GM23338 (cell line): ENCODE results near the gene FOXJ2. TPM values are rescaled to one million over a fixed set of nuclear protein-coding genes. Genes with fewer than 3 reads are reported as not detected.

Experiments
- ATAC-seq: fragments of 200-7000 bp; cut with Tn5 transposase; 3 replicates; pipeline ENCODE4 v1.9.1; 2020
- DNase-seq: peaks from one replicate; pipeline ENCODE4 v3.0.0-alpha.2; 2015; ENCODE audit warnings: low spot score
- H2AFZ ChIP-seq: fragments of 200-600 bp; sonication (generic); 2 replicates; pipeline ENCODE4 v1.8.0; 2016; ENCODE audit warnings: antibody characterized with exemption, mild to moderate bottlenecking, moderate library complexity
- H3F3A ChIP-seq: fragments of 200-600 bp; sonication (generic); replicated peaks from 2 replicates; pipeline ENCODE4 v1.8.0; 2017; ENCODE audit warnings: antibody characterized with exemption, mixed run types, low read depth
- H3K27ac ChIP-seq: fragments of 200-600 bp; sonication (generic); 2 replicates; pipeline ENCODE4 v1.6.1; 2016; ENCODE audit warnings: low read depth
- H3K27me3 ChIP-seq: fragments of 200-600 bp; sonication (generic); 2 replicates; pipeline ENCODE4 v1.8.0; 2016; ENCODE audit warnings: mild to moderate bottlenecking, mixed run types, moderate library complexity; ENCODE audit not compliant: insufficient read depth
- H3K36me3 ChIP-seq: fragments of 200-600 bp; sonication (generic); 2 replicates; pipeline ENCODE4 v1.8.0; 2016; ENCODE audit warnings: mild to moderate bottlenecking; ENCODE audit not compliant: insufficient read depth
- H3K4me1 ChIP-seq: fragments of 200-600 bp; sonication (generic); 2 replicates; pipeline ENCODE4 v1.8.0; 2016; ENCODE audit warnings: mild to moderate bottlenecking, moderate library complexity; ENCODE audit not compliant: insufficient read depth
- H3K4me2 ChIP-seq: fragments of 200-600 bp; sonication (generic); 2 replicates; pipeline ENCODE4 v1.7.1; 2017; ENCODE audit warnings: mixed run types
- H3K4me3 ChIP-seq: fragments of 200-600 bp; sonication (generic); 2 replicates; pipeline ENCODE4 v1.6.1; 2016; ENCODE audit warnings: mixed run types
- H3K79me2 ChIP-seq: fragments of 200-600 bp; sonication (generic); replicated peaks from 2 replicates; pipeline ENCODE4 v1.8.0; 2017; ENCODE audit warnings: mild to moderate bottlenecking; ENCODE audit not compliant: insufficient read depth
- H3K9me2 ChIP-seq: fragments of 200-600 bp; sonication (generic); 2 replicates; pipeline ENCODE4 v1.8.0; 2017; ENCODE audit not compliant: insufficient read depth
- H4K20me1 ChIP-seq: fragments of 200-600 bp; sonication (generic); replicated peaks from 2 replicates; pipeline ENCODE4 v1.8.0; 2017; ENCODE audit warnings: mild to moderate bottlenecking; ENCODE audit not compliant: insufficient read depth
- H3K27ac Mint-ChIP-seq: 2 replicates; pipeline ENCODE4 v1.8.0; 2020; ENCODE audit warnings: inconsistent platforms, mild to moderate bottlenecking, moderate library complexity, mixed read lengths
- H3K27me3 Mint-ChIP-seq: 3 replicates; pipeline ENCODE4 v1.8.0; 2022; ENCODE audit warnings: low read depth, mild to moderate bottlenecking, moderate library complexity, mixed read lengths, inconsistent platforms; ENCODE audit not compliant: insufficient read depth, poor library complexity
- H3K36me3 Mint-ChIP-seq: 3 replicates; pipeline ENCODE4 v1.8.0; 2021; ENCODE audit warnings: low read depth, mild to moderate bottlenecking, inconsistent platforms, moderate library complexity, mixed read lengths
- H3K4me1 Mint-ChIP-seq: 3 replicates; pipeline ENCODE4 v1.8.0; 2020; ENCODE audit warnings: mild to moderate bottlenecking, inconsistent platforms, mixed read lengths
- H3K4me3 Mint-ChIP-seq: 3 replicates; pipeline ENCODE4 v1.8.0; 2021; ENCODE audit warnings: moderate library complexity, mild to moderate bottlenecking, inconsistent platforms, mixed read lengths
- H3K9me3 Mint-ChIP-seq: 3 replicates; pipeline ENCODE4 v1.8.0; 2020; ENCODE audit warnings: moderate library complexity, mild to moderate bottlenecking, inconsistent platforms, mixed read lengths
- CREB1 ChIP-seq: fragments of 250-450 bp; sonication (Bioruptor Pico); IDR thresholded peaks from 2 replicates; pipeline ENCODE4 v1.5.0; 2020; ENCODE audit warnings: low read depth, mild to moderate bottlenecking, moderate library complexity
- CTCF ChIP-seq, 2 experiments: fragments of 200-600 bp in 1 of 2; sonication (generic) in 1 of 2; conservative IDR thresholded peaks; 2 replicates each; pipeline versions ENCODE4 v1.5.1 to v1.6.1; 2016 to 2017; ENCODE audit warnings: antibody characterized with exemption in 2 of 2, low read depth in 2 of 2, mild to moderate bottlenecking in 2 of 2, moderate library complexity in 1 of 2
- ETS1 ChIP-seq: IDR thresholded peaks from 2 replicates; pipeline ENCODE4 v1.6.1; 2016; ENCODE audit warnings: antibody characterized with exemption
- EZH2 ChIP-seq: fragments of 200-600 bp; sonication (generic); IDR thresholded peaks from one replicate; pipeline ENCODE4 v1.8.0; 2017; ENCODE audit warnings: antibody characterized with exemption, mild to moderate bottlenecking, low read depth; ENCODE audit not compliant: unreplicated experiment
- EZH2phosphoT487 ChIP-seq: fragments of 200-600 bp; sonication (generic); IDR thresholded peaks from one replicate; pipeline ENCODE4 v1.8.1; 2018; ENCODE audit warnings: antibody characterized with exemption; ENCODE audit not compliant: unreplicated experiment
- JUNB ChIP-seq: IDR thresholded peaks from one replicate; pipeline ENCODE4 v1.6.1; 2016; ENCODE audit warnings: antibody characterized with exemption; ENCODE audit not compliant: unreplicated experiment
- NANOG ChIP-seq: IDR thresholded peaks from 2 replicates; pipeline ENCODE4 v1.6.1; 2016; ENCODE audit warnings: antibody characterized with exemption, borderline replicate concordance
- POLR2AphosphoS5 ChIP-seq: IDR thresholded peaks from 2 replicates; pipeline ENCODE4 v1.6.1; 2016; ENCODE audit warnings: antibody characterized with exemption, low read depth
- REST ChIP-seq: IDR thresholded peaks from one replicate; pipeline ENCODE4 v1.6.1; 2018; ENCODE audit warnings: antibody characterized with exemption; ENCODE audit not compliant: unreplicated experiment
- STAT1 ChIP-seq: IDR thresholded peaks from one replicate; pipeline ENCODE4 v1.6.1; 2016; ENCODE audit warnings: antibody characterized with exemption; ENCODE audit not compliant: unreplicated experiment
- ZNF114 ChIP-seq: fragments of 250-450 bp; sonication (Bioruptor Pico); IDR thresholded peaks from 2 replicates; pipeline ENCODE4 v1.5.0; 2020; ENCODE audit warnings: mild to moderate bottlenecking, moderate library complexity
- ZNF331 ChIP-seq: fragments of 250-450 bp; sonication (Bioruptor Pico); IDR thresholded peaks from 2 replicates; pipeline ENCODE4 v1.5.0; 2020; ENCODE audit warnings: low read depth, mild to moderate bottlenecking, moderate library complexity
- ZNF462 ChIP-seq: fragments of 250-450 bp; sonication (Bioruptor Pico); IDR thresholded peaks from 2 replicates; pipeline ENCODE4 v1.5.0; 2020; ENCODE audit warnings: mild to moderate bottlenecking, moderate library complexity
- polyA plus RNA-seq: library from polyadenylated mRNA; unstranded; fragments of >200 nt; fragmentation: Nextera tagmentation; extraction: Ambion mirVana; gene quantifications from 2 replicates; pipeline ENCODE4 v1.2.1, GENCODE V29; 2016
- total RNA-seq: library from RNA; depleted of rRNA; stranded (reverse); fragments of >200 nt; shearing (Covaris generic); gene quantifications from 2 replicates; pipeline ENCODE4 v1.2.3, GENCODE V29; 2014

Gene FOXJ2
- total and polyA plus RNA-seq, 2 experiments from 2014 or later: 4.9 to 10.4 TPM

GRCh38 chr12:8093291-8093690 lies 60.8 kb downstream of the FOXJ2 start:
- Histone ChIP-seq H4K20me1 (0 out of 2 replicates have a peak, but pooled peaks cover 2% of the 10 kb centered on the region), H3F3A (no peaks in the 10 kb centered on the region), H3K9me2 (no peaks in the 10 kb centered on the region), H3K27me3 (no peaks in the 10 kb centered on the region), H3K79me2 (no peaks in the 10 kb centered on the region), H3K4me3 (no peak overlapping the region), H3K36me3 (peaks cover 25% of the 10 kb centered on the region), H3K4me2 (no peak overlapping the region), H3K4me1 (no peaks in the 10 kb centered on the region), H2AFZ (no peak overlapping the region), H3K27ac (no peak overlapping the region)
- H3K27me3 Mint-ChIP-seq: no peaks in the 10 kb centered on the region
- no peak for DNase-seq
- no peak for ATAC-seq
- H3K36me3 Mint-ChIP-seq: peaks cover 61% of the 10 kb centered on the region
- H3K9me3 Mint-ChIP-seq: no peaks in the 10 kb centered on the region
- TF ChIP-seq REST (no peak), NANOG (no peak), ZNF331 (CRISPR knock-in tag) (no peak), ETS1 (no peak), CREB1 (no peak), POLR2AphosphoS5 (no peak), JUNB (no peak), ZNF462 (CRISPR knock-in tag) (no peak), EZH2phosphoT487 (no peak), STAT1 (no peak), EZH2 (no peak), CTCF (conservative IDR thresholded peaks at IDR 0.05; ENCODE audit: low read depth in 2 of 2) (no peak), ZNF114 (CRISPR knock-in tag) (no peak)
- no peaks in the 10 kb centered on the region for H3K4me1 Mint-ChIP-seq
- no peak overlapping the region for H3K4me3 Mint-ChIP-seq
- H3K27ac Mint-ChIP-seq: no peak overlapping the region
